ENCODE measurements around the gene SLC22A7. TPM values are rescaled to one million over a fixed set of nuclear protein-coding genes. Genes with fewer than 3 reads are reported as not detected.

Gene SLC22A7
- total RNA-seq, 2 donors from 2014 or later: not detected

DNA sequence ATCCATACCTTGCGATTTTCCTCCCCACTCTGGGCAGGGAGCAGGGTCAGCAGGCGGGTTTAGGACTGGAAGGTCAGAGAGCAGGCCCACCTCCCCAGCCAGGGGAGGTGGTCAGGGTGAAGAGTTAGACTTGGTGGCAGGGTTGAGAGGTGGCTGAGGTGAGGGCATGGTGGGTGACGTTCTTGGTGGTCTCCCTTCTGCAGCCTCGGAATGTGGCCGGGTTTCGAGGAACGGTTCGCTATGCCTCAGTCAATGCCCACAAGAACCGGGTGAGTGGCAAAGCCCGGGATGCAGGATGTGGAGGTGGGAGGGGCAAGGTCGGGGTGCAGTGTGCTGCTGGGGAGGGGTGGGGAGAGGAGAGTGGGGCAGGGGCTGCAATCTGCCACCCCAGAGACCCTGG lies 43.2 kb upstream of the SLC22A7 start:
- H3K27ac ChIP-seq: no peak overlapping the region
- H3K27me3 ChIP-seq: peaks cover 0 to 4% of the 10 kb centered on the region in 2 donors
- 76 to 77% methylated on average over 9 to 11 of the region's 11 CpGs for WGBS, 2 donors
- no peak overlapping the region for H3K4me3 ChIP-seq
- ATAC-seq (no peak), DNase-seq (no peak)
- H3K9me3 ChIP-seq: no peaks in the 10 kb centered on the region
- no peak for TF ChIP-seq POLR2A (IDR thresholded peaks at IDR 0.05)
- TF ChIP-seq, protein P1, sequence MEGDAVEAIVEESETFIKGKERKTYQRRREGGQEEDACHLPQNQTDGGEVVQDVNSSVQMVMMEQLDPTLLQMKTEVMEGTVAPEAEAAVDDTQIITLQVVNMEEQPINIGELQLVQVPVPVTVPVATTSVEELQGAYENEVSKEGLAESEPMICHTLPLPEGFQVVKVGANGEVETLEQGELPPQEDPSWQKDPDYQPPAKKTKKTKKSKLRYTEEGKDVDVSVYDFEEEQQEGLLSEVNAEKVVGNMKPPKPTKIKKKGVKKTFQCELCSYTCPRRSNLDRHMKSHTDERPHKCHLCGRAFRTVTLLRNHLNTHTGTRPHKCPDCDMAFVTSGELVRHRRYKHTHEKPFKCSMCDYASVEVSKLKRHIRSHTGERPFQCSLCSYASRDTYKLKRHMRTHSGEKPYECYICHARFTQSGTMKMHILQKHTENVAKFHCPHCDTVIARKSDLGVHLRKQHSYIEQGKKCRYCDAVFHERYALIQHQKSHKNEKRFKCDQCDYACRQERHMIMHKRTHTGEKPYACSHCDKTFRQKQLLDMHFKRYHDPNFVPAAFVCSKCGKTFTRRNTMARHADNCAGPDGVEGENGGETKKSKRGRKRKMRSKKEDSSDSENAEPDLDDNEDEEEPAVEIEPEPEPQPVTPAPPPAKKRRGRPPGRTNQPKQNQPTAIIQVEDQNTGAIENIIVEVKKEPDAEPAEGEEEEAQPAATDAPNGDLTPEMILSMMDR (IDR thresholded peaks at IDR 0.05): no peak
- H3K36me3 ChIP-seq (replicated peaks in 1 of 2; ENCODE audit: insufficient read depth in 1 of 2, low read depth in 2 of 2): no peaks in the 10 kb centered on the region
- intact Hi-C loops (cut with DNase I): loop anchor here (10.0 kb wide), 2 partner anchors 80 to 250 kb away; no protein-coding TSS in a partner anchor
- no peaks in the 10 kb centered on the region for H3K4me1 ChIP-seq

DNA sequence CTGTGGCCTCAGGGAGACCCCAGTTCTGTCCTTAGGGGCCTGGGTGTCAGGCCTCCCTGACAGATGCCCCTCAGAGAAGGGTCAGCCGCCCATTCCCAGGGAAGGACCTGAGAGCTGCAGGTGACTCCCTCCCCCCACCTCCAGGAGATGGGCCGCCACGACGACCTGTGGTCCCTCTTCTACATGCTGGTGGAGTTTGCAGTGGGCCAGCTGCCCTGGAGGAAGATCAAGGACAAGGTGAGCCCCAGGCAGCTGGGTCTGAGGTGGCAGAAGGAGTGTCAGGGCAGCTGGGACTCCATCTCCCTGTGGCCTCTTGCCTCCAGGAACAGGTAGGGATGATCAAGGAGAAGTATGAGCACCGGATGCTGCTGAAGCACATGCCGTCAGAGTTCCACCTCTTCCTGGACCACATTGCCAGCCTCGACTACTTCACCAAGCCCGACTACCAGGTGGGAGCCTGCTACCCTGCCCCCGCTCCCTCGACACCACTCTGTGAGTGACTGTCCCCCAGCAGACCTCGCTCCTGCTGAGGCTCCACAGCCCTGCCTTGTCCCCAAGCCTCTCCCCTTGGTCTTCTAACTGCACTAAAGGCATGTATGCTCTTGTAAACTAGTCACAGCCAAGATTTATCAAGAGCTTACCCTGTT lies 42.5 kb upstream of the SLC22A7 start:
- intact Hi-C loops (cut with DNase I): loop anchor here (10.0 kb wide), 2 partner anchors 79 to 249 kb away; no protein-coding TSS in a partner anchor
- 68 to 71% methylated on average over 6 to 11 of the region's 11 CpGs for WGBS, 2 donors
- TF ChIP-seq, protein P1 (IDR thresholded peaks at IDR 0.05): no peak
- TF ChIP-seq POLR2A (IDR thresholded peaks at IDR 0.05): no peak
- no peaks in the 10 kb centered on the region for H3K4me1 ChIP-seq
- no peaks in the 10 kb centered on the region for H3K36me3 ChIP-seq (replicated peaks in 1 of 2; ENCODE audit: insufficient read depth in 1 of 2, low read depth in 2 of 2)
- peaks cover 0 to 4% of the 10 kb centered on the region in 2 donors for H3K27me3 ChIP-seq
- H3K27ac ChIP-seq: no peak overlapping the region
- ATAC-seq (no peak), DNase-seq (no peak)
- no peaks in the 10 kb centered on the region for H3K9me3 ChIP-seq
- H3K4me3 ChIP-seq: no peak overlapping the region

DNA sequence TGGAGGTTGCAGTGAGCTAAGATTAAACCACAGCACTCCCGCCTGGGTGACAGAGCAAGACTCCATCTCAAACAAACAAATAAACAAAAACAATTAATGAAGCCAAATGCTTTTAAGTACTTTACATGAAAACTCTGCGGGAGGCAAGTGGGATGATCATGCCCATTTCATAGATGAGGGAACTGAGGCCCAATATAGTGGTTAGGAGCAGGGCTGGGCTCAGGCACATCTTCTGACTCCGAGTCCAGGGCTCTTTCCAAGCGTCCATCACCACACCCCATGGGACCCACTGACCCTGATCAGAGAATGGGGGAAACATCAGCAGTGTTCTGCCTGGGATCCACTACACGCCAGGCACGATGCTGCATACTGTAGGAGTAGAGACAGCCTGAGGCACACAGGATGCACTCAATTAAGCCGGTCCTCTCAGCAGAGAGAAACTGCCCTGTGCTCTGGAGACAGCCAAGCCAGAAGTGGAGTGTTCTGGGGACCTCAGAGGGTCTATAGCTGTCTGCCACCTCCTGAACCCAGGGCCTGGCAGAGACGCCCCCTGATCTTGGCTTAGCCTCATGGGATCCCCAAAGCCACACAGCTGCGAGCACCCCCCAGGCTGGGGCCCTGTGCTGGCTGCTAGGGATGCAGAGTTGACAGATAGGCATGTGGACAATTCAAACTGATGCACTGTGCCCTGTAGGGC lies 41.2 kb upstream of the SLC22A7 start:
- H3K27ac ChIP-seq: no peak overlapping the region
- intact Hi-C loops (cut with DNase I): loop anchor here (10.0 kb wide), 2 partner anchors 78 to 248 kb away; no protein-coding TSS in a partner anchor
- no peaks in the 10 kb centered on the region for H3K4me1 ChIP-seq
- no peak for TF ChIP-seq POLR2A (IDR thresholded peaks at IDR 0.05)
- TF ChIP-seq, protein P1 (IDR thresholded peaks at IDR 0.05): no peak
- H3K27me3 ChIP-seq: no peaks in the 10 kb centered on the region
- no peak for DNase-seq
- 77 to 83% methylated on average over 7 to 9 of the region's 9 CpGs for WGBS, 2 donors
- no peaks in the 10 kb centered on the region for H3K36me3 ChIP-seq (replicated peaks in 1 of 2; ENCODE audit: insufficient read depth in 1 of 2, low read depth in 2 of 2)
- no peak overlapping the region for H3K4me3 ChIP-seq
- no peak for ATAC-seq
- no peaks in the 10 kb centered on the region for H3K9me3 ChIP-seq

DNA sequence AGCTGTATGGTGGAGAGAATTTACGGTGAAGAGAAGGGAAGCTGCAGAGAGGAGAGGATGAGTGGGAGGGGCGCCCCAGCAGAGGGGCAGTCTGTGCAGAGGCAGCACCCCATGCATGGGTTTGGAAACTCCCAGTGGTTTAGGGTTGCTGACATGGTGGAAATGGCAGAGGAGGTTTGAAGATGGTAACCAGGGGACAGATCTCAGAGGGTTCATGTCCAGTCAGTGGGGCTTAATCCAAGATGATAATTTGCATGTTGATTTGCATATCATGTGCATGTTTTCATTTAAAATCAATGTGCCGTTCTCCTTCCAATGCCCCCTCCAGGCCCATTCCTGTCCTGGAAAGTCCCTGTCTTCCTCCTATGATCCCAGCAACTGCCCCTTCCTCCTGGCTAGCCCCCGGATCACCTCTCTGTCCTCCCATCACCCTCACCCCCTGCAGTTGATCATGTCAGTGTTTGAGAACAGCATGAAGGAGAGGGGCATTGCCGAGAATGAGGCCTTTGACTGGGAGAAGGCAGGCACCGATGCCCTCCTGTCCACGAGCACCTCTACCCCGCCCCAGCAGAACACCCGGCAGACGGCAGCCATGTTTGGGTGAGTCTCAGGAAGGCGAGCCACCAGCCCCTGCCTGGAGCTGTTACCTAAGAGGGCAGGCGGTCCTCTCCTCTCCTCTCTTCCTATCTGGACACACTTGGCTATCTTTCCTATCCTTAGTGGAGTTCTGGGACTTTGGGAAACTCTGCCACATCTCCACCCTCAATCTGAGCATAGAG lies 40.5 kb upstream of the SLC22A7 start:
- Histone ChIP-seq H3K4me3 (no peak overlapping the region), H3K27ac (no peak overlapping the region), H3K36me3 (replicated peaks in 1 of 2; ENCODE audit: insufficient read depth in 1 of 2, low read depth in 2 of 2) (no peaks in the 10 kb centered on the region), H3K9me3 (no peaks in the 10 kb centered on the region), H3K27me3 (no peaks in the 10 kb centered on the region), H3K4me1 (no peaks in the 10 kb centered on the region)
- intact Hi-C loops (cut with DNase I): loop anchor here (10.0 kb wide), 2 partner anchors 77 to 247 kb away; no protein-coding TSS in a partner anchor
- DNase-seq: no peak
- no peak for ATAC-seq
- TF ChIP-seq POLR2A (IDR thresholded peaks at IDR 0.05): no peak
- TF ChIP-seq, protein P1 (IDR thresholded peaks at IDR 0.05): no peak
- WGBS, 2 donors: 61 to 76% methylated on average over 11 to 12 of the region's 12 CpGs
